ENCODE measurements around the gene SPAG5.

GRCh38 chr17:28641579-28641978, 42.8 kb upstream of the SPAG5 start:
- TF ChIP-seq POLR2AphosphoS5 (IDR thresholded peaks at IDR 0.05) (no peak), CTCF (IDR thresholded peaks at IDR 0.05) (no peak), POLR2A (IDR thresholded peaks at IDR 0.05) (no peak)

All from prostate gland (tissue), 2 donors.